22Rv1 (cell line): Measurements from ENCODE around the gene ERI3.

Experiments
- H3K27ac ChIP-seq: fragments of 450-650 bp; 2 replicates; pipeline ENCODE4 v1.5.1; 2017
- ZFX ChIP-seq: fragments of 450-650 bp; IDR thresholded peaks from 2 replicates; pipeline ENCODE4 v1.6.1; 2017; ENCODE audit warnings: antibody characterized with exemption, borderline replicate concordance
- TF ChIP-seq, protein P1 (sequence below): fragments of 450-650 bp; IDR thresholded peaks from 2 replicates; pipeline ENCODE4 v1.5.1; 2017; ENCODE audit warnings: mild to moderate bottlenecking

Gene ERI3

DNA sequence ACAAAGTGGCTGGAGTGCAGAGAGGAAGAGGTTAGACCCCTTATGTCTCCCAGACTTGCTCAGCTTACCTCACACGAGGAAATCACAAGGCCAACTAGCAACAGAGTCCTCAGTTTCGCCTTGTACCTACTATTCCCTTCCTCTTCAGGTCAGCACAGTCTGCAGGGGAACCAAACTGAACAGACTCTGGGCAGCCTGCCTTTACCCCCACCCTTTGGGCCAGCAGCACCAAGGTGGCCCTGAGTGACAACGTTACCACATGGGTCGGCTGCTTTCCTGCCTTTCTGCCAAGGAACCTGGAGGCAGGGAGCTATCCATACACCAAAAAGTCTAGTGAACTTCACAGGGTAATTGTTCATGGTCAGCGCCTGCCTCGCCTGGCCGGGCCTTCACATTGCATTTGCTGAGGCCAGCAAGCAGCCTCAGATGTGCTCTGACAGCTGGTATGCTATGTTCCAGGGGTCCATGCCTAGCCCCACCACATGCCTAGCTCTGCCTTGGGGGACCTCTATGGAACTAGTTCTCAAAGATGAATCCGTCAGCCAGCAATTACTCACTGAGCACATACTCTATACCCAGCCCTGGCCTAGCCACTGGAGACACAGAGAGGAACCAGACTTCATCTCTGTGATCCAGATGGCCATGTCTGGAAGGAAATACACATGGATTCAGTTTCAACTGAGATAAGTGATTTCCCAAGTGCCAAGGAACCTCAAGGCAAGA lies 72.2 kb downstream of the ERI3 start:
- peak overlapping the region; percentile 35; the same call in 1 of the 2 replicates for H3K27ac ChIP-seq
- TF ChIP-seq, protein P1, sequence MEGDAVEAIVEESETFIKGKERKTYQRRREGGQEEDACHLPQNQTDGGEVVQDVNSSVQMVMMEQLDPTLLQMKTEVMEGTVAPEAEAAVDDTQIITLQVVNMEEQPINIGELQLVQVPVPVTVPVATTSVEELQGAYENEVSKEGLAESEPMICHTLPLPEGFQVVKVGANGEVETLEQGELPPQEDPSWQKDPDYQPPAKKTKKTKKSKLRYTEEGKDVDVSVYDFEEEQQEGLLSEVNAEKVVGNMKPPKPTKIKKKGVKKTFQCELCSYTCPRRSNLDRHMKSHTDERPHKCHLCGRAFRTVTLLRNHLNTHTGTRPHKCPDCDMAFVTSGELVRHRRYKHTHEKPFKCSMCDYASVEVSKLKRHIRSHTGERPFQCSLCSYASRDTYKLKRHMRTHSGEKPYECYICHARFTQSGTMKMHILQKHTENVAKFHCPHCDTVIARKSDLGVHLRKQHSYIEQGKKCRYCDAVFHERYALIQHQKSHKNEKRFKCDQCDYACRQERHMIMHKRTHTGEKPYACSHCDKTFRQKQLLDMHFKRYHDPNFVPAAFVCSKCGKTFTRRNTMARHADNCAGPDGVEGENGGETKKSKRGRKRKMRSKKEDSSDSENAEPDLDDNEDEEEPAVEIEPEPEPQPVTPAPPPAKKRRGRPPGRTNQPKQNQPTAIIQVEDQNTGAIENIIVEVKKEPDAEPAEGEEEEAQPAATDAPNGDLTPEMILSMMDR: no peak
- no peak for TF ChIP-seq ZFX

- H3K27ac ChIP-seq: no peak overlapping the region
- TF ChIP-seq, protein P1: no peak
- no peak for TF ChIP-seq ZFX
Measured at GRCh38 chr1:44281962-44282703, 72.9 kb downstream of the ERI3 start.

DNA sequence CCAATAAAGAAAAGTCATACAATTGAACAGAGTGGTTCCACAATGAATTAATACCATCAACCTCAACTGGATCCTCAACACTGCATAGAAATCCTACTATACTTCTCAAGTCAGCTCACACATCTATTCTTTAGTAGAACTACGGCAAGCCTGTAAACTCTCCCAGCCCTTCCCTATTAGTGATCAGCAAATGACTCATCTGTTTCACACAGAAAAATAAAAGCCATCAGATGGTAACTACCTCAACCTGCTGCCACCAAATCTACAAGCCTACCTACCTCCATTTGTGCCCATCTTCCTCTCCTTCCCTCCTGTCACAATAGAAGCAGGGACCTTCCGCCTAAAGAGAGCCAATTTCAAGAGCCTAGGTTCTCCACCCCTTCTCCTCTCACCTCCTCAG lies 78.2 kb downstream of the ERI3 start:
- H3K27ac ChIP-seq: no peak overlapping the region

GRCh38 chr1:44275991-44276405 lies 79.1 kb downstream of the ERI3 start:
- H3K27ac ChIP-seq: no peak overlapping the region

More for the DNA sequence above, 78.2 kb downstream of the ERI3 start:
- TF ChIP-seq, protein P1: no peak
- no peak for TF ChIP-seq ZFX

DNA sequence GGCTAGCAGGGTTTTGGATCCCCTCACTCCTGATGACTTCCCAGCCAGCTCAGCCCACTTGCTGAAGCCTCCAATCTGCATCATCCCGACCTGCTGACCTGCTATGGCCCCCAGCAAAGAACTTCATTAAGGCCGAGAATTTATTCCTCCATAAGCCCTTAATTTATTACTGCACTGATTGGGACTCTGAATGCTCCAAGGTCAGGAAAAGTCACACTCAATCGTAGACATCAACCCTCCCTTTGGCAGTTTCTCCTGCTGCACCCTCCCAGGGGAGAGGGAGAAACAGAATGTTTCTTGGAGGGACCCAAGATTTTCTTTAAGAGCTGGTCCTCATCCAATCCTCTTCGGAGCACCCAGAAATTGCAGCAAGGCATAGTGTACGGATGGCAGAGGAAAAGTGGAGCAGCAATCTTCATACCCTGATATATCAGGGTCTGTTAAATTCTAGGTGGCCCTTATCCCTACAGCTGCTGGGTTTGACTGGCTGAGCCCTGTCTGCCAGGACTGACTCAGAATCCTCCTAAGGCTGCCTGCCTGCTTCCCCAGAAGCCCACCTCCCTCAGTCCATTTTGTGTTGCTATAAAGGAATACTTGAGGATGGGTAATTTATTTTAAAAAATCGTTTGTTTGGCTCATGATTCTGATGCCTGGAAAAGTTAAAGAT lies 79.6 kb downstream of the ERI3 start:
- no peak overlapping the region for H3K27ac ChIP-seq
- TF ChIP-seq, protein P1: no peak
- TF ChIP-seq ZFX: no peak

More at GRCh38 chr1:44275991-44276405, 79.1 kb downstream of the ERI3 start:
- TF ChIP-seq, protein P1: no peak
- TF ChIP-seq ZFX: no peak

DNA sequence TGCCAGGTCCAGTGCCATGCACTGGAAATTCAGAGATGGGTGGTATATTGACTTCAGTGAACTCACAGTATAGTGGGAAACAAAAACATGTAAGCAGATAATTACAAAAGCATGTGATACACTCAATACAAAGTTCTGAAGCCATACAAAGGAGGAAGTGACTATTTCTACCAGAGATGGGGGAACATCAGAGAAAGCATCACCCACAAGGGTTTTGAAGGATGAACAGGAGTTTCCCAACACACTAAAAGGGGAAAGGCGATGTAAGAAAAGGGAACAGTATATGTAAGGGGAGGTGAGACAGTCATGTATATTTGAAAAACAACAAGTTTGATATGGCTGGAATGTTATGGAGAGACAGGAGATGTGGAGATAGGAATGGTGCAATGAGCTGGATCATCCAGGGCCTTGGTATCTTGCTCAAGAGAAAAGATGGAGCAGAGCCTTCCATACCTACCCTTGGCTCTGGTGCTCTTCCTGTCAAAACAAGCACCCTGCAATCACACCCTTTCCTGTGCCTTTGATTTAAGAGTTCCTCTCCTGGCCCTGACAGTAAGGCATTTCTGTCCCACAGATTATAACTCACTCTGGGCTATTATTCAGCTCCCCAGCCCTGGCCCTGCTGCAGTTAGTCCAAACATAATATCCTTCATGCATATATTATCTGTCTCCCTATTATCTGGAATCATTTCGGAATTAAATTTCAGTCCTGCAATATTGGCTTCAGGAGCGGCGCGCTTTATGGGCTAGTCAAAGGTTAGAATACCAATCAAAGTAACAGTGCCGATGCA lies 81.3 kb downstream of the ERI3 start:
- no peak overlapping the region for H3K27ac ChIP-seq
- TF ChIP-seq ZFX: no peak
- TF ChIP-seq, protein P1: no peak
